ENCODE results near the gene ZPBP.
A peak's percentile ranks its signal among the peaks of the same experiment; 100 is the strongest.

Gene ZPBP

GRCh38 chr7:50121286-50121685 lies 28.2 kb upstream of the ZPBP start:
- TF ChIP-seq, protein P1, sequence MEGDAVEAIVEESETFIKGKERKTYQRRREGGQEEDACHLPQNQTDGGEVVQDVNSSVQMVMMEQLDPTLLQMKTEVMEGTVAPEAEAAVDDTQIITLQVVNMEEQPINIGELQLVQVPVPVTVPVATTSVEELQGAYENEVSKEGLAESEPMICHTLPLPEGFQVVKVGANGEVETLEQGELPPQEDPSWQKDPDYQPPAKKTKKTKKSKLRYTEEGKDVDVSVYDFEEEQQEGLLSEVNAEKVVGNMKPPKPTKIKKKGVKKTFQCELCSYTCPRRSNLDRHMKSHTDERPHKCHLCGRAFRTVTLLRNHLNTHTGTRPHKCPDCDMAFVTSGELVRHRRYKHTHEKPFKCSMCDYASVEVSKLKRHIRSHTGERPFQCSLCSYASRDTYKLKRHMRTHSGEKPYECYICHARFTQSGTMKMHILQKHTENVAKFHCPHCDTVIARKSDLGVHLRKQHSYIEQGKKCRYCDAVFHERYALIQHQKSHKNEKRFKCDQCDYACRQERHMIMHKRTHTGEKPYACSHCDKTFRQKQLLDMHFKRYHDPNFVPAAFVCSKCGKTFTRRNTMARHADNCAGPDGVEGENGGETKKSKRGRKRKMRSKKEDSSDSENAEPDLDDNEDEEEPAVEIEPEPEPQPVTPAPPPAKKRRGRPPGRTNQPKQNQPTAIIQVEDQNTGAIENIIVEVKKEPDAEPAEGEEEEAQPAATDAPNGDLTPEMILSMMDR (conservative IDR thresholded peaks at IDR 0.05), result no peak
- no peak overlapping the region for H3K27ac ChIP-seq

DNA sequence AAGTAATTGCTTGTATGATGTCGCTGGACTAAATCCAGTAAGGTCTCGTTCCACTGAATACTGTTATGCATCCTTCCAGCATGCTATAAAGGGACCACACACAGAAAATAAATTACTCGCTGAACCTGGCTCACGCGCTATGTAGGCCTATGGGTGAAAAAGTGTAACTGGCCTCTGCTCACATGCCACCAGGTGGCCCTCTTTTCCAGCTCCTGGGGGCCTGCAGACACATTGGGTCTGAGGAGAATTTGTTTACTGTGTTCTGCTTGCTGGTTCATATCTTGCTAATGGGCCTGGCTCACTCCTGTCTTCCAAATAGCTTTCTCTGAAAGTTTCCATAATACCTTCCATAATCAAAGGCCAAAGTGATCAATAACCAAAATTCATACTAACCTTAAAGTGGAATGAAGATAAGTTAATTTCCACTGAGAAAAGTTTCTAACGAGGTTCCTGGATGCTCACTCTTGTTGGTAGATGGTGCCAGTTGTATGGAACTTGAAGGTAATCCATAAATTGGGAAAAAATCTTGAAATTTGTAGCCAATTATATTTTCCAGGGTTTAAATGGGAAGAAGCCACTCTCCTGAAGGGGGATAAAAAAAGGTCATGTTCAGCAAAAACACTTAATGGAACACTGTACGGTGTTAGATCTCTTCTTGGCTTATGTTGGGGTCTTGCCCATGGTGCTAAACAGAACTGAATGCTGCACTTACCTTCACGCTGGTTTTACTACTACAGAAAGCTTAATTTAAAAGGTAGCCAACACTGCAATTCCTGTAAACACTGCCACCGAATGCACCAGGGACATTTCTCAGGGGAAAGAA lies 27.0 kb upstream of the ZPBP start:
- H3K27ac ChIP-seq, result no peak overlapping the region
- TF ChIP-seq, protein P1 (conservative IDR thresholded peaks at IDR 0.05), result peak; percentile 46

- no peak overlapping the region for H3K27ac ChIP-seq
- TF ChIP-seq, protein P1 (conservative IDR thresholded peaks at IDR 0.05), result no peak
These were observed 19.2 kb upstream of the ZPBP start for GRCh38 chr7:50112250-50112649.

DNA sequence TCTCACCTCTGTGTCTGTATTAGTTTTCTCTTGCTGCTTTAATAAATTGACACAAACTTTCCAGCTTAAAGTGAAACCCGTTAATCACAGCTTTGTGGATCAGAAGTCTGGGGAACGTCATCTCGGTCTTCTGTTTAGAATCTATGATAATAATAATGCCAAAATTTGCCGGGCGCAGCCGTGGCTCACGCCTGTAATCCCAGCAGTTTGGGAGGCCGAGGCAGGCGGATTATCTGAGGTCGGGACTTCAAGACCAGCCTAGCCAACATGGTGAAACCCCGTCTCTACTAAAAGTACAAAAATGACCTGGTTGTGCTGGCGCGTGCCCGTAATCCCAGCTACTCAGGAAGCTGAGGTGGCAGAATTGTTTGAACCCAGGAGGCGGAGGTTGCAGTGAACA lies 8.8 kb upstream of the ZPBP start:
- H3K27ac ChIP-seq, result no peak overlapping the region
- TF ChIP-seq, protein P1 (conservative IDR thresholded peaks at IDR 0.05), result no peak

DNA sequence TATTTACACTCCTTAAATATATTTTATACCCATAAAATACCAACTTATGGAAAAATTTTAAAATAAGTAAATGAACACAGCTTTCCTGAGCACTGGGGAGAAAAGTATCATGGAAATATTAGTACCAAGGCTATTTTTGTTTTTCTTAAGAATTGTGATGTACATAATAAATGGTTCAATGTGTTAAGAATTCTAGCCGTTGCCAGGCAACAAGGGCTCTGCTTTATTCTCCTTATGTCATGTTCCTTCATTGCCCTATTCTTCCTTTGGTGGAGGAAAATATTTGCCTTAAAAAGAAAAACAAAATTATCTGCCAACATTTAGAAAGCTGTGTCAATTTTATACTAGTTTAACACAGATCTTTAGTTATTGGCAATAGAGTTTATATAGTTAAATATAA lies 2.6 kb upstream of the ZPBP start:
- no peak overlapping the region for H3K27ac ChIP-seq
- TF ChIP-seq, protein P1 (conservative IDR thresholded peaks at IDR 0.05), result no peak

DNA sequence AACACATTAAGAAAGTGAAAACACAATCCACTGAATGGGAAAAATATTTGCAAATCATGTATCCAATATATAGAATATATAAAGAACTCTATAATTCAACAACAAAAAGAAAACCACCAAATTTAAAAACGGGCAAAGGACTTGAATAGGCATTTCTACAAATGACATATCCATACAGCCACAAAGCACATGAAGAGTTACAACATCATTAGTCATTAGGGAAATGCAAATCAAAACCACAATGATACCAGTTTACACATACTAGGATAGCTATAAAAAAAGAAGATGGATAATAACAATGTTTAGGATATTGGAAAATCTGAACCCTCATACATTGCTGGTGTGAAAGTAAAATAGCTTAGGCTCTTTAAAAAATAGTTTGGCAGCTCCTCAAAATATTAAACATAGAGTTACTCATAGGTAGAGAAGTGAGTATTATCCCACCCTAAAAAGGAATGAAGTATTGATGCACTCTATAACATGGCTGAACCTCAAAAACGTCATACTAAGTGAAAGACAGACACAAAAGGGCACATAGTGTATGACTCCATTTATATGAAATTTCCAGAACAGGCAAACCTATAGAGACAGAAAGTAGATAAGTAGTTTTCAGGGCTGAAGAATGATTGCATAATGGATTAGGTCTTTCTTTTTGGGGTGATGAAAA lies 4.5 kb downstream of the ZPBP start:
- H3K27ac ChIP-seq, result no peak overlapping the region
- TF ChIP-seq, protein P1 (conservative IDR thresholded peaks at IDR 0.05), result no peak

GRCh38 chr7:50085344-50085743 lies 7.7 kb downstream of the ZPBP start:
- H3K27ac ChIP-seq, result no peak overlapping the region
- TF ChIP-seq, protein P1 (conservative IDR thresholded peaks at IDR 0.05), result no peak

Data from VCaP (cell line).